Psoas muscle (tissue), 8 donors: ENCODE measurements around the gene TEX29. TPM values are rescaled to one million over a fixed set of nuclear protein-coding genes. Genes with fewer than 3 reads are reported as not detected.
A peak's percentile ranks its signal among the peaks of the same experiment; 100 is the strongest.

Source experiments
- ATAC-seq, 4 donors: fragments of 200-7000 bp; cut with Tn5 transposase; one replicate each; pipeline ENCODE4 v1.9.1; 2020; ENCODE audit warnings: moderate library complexity in 3 of 4, mild to moderate bottlenecking in 2 of 4
- DNase-seq, 2 donors: peaks; one replicate each; pipeline ENCODE4 v3.0.0-alpha.2; 2020
- H3K27ac ChIP-seq: fragments of 200-600 bp; one replicate; pipeline ENCODE4 v1.8.0; 2022
- H3K27me3 ChIP-seq, 3 donors: fragments of 200-600 bp in 1 of 3; one replicate each; pipeline versions ENCODE4 v1.6.1 to v1.8.0; 2013 to 2022; ENCODE audit warnings: low read length in 2 of 3, mild to moderate bottlenecking in 2 of 3, moderate library complexity in 1 of 3; ENCODE audit not compliant: insufficient read depth in 3 of 3
- H3K36me3 ChIP-seq, 2 donors: fragments of 200-600 bp in 1 of 2; one replicate each; pipeline versions ENCODE4 v1.6.1 to v1.8.0; 2013 to 2022; ENCODE audit warnings: low read depth in 1 of 2, mild to moderate bottlenecking in 1 of 2, moderate library complexity in 1 of 2; ENCODE audit not compliant: insufficient read depth in 1 of 2
- H3K4me1 ChIP-seq: fragments of 200-600 bp; one replicate; pipeline ENCODE4 v1.8.0; 2022
- H3K4me3 ChIP-seq: fragments of 200-600 bp; one replicate; pipeline ENCODE4 v1.8.0; 2022; ENCODE audit warnings: mild to moderate bottlenecking
- H3K9me3 ChIP-seq: fragments of 200-600 bp; one replicate; pipeline ENCODE4 v1.8.0; 2022
- WGBS, 3 donors: extraction: QIAGEN DNeasy Blood & Tissue Kit; methylation state at CpG; one replicate each; pipeline versions ENCODE4 v1.1.6 to v1.1.7; 2013; 5-methylcytosine and 5-hydroxymethylcytosine counted together
- intact Hi-C, 2 donors: fragments of 100-400 bp; cut with DNase I; formaldehyde crosslinking; loops; one replicate each; pipeline versions ENCODE4 v1.11.0 to v1.14.2; 2022
- polyA plus RNA-seq, 3 donors: library from polyadenylated mRNA; stranded (reverse); fragments of 200-250 nt; gene quantifications; one replicate each; pipeline ENCODE4 v1.2.3, GENCODE V29; 2013
- total RNA-seq, 4 donors: library from RNA; stranded (reverse); fragmentation: NEBNext Ultra II Directional in 2 of 4; extraction: Animal tissue kit (Norgen Biotek cat#: 25700) in 2 of 4; gene quantifications; one replicate each; pipeline versions ENCODE4 v1.2.1 to v1.2.4, GENCODE V29; 2021 to 2023
- TF ChIP-seq, protein P1 (sequence below): fragments of 200-600 bp; IDR thresholded peaks from one replicate; pipeline ENCODE4 v1.8.0; 2022; ENCODE audit warnings: antibody characterized with exemption
- donor health status: healthy with polysubstance abuse.
- donor health status: DM: no; HTN: no; CAD: no; lungs with moderate emphysema.
- donor health status: Bipolar disorder and iron deficiency.
- donor health status: healthy.
- donor health status: DM: yes; HTN: yes; CAD: no.
- donor health status: DM: no; HTN: no; CAD: no.
- donor health status: DM: no; HTN: no; CAD: no.
- donor health status: DM: yes; HTN: yes; CAD: no.

Gene TEX29
- total and polyA plus RNA-seq, 7 donors, result 0.14 to 1.2 (median 0.38) TPM; not detected in 2

GRCh38 chr13:111382877-111383276 lies 62.4 kb downstream of the TEX29 start:
- WGBS, 3 donors, result 29 to 33% (median 30%) methylated on average over 2 of the region's 2 CpGs
- ATAC-seq, result no peak

GRCh38 chr13:111383591-111384440 lies 63.4 kb downstream of the TEX29 start:
- no peak for ATAC-seq

More at GRCh38 chr13:111382877-111383276, 62.4 kb downstream of the TEX29 start:
- no peak for DNase-seq
- H3K4me1 ChIP-seq, result no peaks in the 10 kb centered on the region
- TF ChIP-seq, protein P1, sequence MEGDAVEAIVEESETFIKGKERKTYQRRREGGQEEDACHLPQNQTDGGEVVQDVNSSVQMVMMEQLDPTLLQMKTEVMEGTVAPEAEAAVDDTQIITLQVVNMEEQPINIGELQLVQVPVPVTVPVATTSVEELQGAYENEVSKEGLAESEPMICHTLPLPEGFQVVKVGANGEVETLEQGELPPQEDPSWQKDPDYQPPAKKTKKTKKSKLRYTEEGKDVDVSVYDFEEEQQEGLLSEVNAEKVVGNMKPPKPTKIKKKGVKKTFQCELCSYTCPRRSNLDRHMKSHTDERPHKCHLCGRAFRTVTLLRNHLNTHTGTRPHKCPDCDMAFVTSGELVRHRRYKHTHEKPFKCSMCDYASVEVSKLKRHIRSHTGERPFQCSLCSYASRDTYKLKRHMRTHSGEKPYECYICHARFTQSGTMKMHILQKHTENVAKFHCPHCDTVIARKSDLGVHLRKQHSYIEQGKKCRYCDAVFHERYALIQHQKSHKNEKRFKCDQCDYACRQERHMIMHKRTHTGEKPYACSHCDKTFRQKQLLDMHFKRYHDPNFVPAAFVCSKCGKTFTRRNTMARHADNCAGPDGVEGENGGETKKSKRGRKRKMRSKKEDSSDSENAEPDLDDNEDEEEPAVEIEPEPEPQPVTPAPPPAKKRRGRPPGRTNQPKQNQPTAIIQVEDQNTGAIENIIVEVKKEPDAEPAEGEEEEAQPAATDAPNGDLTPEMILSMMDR, result no peak
- no peaks in the 10 kb centered on the region for H3K9me3 ChIP-seq
- H3K36me3 ChIP-seq, result no peaks in the 10 kb centered on the region
- intact Hi-C loops, result no loop called here
- H3K27me3 ChIP-seq, result peaks cover 0 to 4% (median under 1%) of the 10 kb centered on the region in 3 donors
- no peak overlapping the region for H3K4me3 ChIP-seq
- H3K27ac ChIP-seq, result no peak overlapping the region

GRCh38 chr13:111384441-111385182 lies 64.2 kb downstream of the TEX29 start:
- no peaks in the 10 kb centered on the region for H3K36me3 ChIP-seq
- no peaks in the 10 kb centered on the region for H3K9me3 ChIP-seq
- intact Hi-C loops, result no loop called here
- no peak for DNase-seq
- TF ChIP-seq, protein P1, result no peak
- H3K4me3 ChIP-seq, result no peak overlapping the region
- ATAC-seq, result no peak
- no peak overlapping the region for H3K27ac ChIP-seq
- WGBS, 3 donors, result 64 to 69% (median 68%) methylated on average over 11 of the region's 11 CpGs
- no peaks in the 10 kb centered on the region for H3K4me1 ChIP-seq
- peaks cover 0 to 12% (median 4%) of the 10 kb centered on the region in 3 donors for H3K27me3 ChIP-seq

More at GRCh38 chr13:111383591-111384440, 63.4 kb downstream of the TEX29 start:
- H3K9me3 ChIP-seq, result no peaks in the 10 kb centered on the region
- no peak for DNase-seq
- 67 to 73% (median 70%) methylated on average over 21 of the region's 21 CpGs for WGBS, 3 donors
- peaks cover 0 to 10% (median 4%) of the 10 kb centered on the region in 3 donors for H3K27me3 ChIP-seq
- no peaks in the 10 kb centered on the region for H3K4me1 ChIP-seq
- H3K36me3 ChIP-seq, result no peaks in the 10 kb centered on the region
- intact Hi-C loops, result no loop called here
- TF ChIP-seq, protein P1, result no peak
- H3K4me3 ChIP-seq, result no peak overlapping the region
- no peak overlapping the region for H3K27ac ChIP-seq

DNA sequence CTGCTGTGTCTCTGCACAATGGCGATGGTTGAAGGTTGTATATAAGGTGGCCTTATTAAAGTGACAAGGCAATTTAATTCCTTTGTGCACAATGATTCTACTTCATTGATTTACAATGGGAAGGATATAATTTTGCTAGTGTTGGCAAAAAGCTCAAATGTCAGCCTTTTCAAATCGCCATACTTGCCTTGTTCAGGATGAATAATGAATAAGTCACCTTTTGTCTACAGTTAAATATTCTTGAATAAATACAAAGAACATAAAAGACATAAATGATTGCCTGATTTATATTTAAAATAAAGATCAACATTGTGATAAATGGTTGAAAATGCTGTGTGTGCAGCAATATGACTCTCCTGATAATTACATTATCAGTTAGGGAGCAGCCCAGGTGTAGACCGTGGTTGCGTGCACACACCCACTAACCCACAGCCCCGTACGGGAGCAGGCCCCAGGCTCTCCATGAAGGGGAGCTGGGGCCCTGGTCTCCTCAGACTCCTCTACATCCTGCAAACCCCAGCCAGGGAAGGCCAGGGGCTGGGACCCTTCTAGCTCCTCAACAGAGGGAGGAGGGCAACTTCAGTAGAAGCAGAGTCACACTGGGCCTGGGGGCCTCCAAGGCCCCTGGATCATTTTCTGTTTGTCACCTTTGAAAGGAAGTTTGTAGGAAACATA lies 64.9 kb downstream of the TEX29 start:
- ATAC-seq, result no peak
- peak in 1 of 2 donors; percentile 18 for DNase-seq
- Histone ChIP-seq H3K9me3 (no peaks in the 10 kb centered on the region), H3K4me1 (no peaks in the 10 kb centered on the region), H3K36me3 (no peaks in the 10 kb centered on the region), H3K27me3 (peaks cover 0 to 12% (median 4%) of the 10 kb centered on the region in 3 donors), H3K4me3 (no peak overlapping the region), H3K27ac (no peak overlapping the region)
- intact Hi-C loops, result no loop called here
- WGBS, 3 donors, result 73 to 78% (median 76%) methylated on average over 6 of the region's 6 CpGs
- TF ChIP-seq, protein P1, result no peak
